HK-2 (cell line): ENCODE data around the gene MRPL14.

ENCODE experiments used
- DNase-seq: peaks from one replicate; pipeline ENCODE4 v3.0.0-alpha.2; 2018; ENCODE audit not compliant: unreplicated experiment

MRPL14 gene

DNA sequence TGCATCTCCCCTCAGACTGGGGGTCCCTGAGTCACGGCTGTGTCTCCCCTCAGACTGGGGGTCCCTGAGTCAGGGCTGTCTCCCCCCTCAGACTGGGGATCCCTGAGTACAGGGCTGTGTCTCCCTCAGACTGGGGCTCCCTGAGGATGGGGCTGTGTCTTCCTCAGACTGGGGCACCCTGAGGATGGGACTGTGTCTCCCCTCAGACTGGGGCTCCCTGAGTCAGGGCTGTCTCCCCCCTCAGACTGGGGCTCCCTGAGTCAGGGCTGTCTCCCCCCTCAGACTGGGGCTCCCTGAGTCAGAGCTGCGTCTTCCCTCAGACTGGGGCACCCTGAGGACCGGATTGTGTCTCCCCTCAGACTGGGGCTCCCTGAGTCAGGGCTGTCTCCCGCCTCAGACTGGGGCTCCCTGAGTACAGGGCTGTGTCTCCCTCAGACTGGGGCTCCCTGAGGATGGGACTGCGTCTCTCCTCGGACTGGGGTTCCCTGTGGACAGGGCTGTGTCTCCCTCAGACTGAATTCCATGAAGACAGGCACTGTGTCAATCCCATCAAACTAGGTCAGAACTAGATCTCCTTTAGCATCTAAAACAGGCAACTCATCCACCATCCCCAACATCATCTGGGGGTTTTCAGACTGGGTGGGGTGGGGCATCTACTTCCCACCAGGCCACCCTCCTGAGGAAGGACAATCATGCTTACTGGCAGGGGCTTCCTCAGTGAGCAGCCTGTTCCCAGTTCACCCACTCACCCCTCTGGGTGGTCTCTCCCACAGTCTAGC is 60.7 kb downstream of the MRPL14 start:
- DNase-seq, result no peak

DNA sequence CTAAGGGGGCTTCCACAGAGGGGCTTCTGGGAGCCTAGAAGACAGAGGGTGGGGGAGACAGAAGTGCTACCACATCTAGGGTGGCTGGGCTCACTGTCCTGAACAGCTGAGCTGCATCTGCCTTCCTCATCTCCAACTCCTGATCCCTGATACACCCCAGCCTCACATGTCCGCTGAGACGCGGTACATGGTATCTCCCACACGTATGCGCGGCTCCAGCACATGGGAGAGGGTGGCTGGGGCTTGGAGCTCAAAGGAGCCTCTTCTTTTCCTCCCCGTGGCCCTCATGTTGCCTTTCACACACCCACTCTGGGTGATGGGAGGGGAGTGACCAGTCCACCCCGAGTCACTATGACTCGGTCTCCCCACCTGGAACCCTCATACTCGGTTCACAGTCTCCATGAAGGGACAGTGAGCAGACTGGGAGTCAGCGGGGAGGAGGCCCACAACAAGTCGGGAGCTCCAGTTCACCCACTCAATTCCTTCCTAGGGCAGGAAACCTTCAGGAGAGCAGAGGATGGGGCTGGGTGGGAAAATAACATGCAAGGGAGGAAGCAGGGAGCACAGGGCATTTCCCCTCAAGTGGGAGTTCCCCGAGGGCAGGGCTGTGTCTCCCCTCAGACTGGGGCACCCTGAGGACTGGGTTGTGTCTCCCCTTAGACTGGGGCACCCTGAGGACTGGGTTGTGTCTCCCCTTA is 61.7 kb downstream of the MRPL14 start:
- no peak for DNase-seq

DNA sequence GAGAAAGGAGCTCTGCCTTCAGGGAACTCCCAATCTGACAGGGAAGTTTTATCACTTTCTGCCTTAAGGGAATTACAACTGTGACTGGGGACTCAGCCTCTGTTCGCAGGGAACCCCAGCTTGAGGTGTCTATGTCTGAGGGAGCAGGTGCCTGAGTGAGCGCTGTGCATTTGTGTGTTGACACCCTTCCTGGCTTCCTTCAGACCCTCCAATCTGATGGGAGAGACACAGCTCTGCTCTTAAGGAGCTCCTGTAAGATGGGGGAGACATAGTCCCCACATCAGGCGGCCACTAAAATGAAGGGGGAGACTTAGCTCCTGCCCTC is 62.3 kb downstream of the MRPL14 start:
- DNase-seq, result no peak

DNA sequence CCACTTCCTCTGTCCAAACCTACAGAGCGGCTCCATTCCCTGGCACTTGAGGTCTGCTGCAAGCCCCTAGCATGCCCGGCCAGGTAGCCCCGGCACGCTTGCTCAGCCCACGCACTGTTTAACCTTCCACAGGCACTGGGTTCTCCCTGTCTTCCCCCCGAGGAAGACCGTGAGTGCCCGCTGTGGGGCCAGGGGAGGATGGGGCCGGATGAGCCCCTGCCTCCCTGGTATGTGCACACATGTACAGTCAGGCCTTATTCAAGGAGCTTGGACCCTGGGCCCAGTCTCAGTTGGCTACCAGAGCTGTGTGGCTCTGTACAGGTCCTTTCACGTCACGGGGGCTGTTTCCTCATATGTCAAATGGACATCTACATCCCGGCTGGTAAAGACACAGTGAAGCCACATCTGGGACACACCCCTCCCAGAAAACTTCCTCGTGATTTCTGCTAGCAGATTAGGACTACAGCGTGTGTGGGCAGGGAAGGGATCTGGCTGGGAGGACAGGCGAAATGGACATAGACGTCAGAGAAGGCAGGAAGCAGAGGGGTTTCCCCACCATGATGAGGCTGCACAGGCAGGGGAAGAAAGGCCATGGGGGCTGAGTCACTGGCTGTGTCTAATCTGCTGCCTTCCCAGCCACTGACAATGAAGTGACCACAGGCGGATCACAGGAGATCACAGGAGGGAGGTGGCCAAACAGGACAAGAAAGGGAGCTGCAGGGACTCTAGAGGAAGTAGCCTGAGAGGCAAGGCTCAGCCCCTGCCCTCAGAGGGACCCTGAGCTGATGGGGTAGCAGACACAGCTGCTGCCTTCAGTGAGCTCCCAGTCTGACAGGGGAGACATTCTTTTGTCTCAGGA is 62.9 kb downstream of the MRPL14 start:
- DNase-seq, result peak; percentile 92

- DNase-seq, result no peak
Measured at GRCh38 chr6:44063561-44064059, 63.6 kb downstream of the MRPL14 start.
